OCI-LY3 (cell line): ENCODE data around the gene PRDM16.

ENCODE experiments used
- H2AFZ ChIP-seq: fragments of 200-600, 300-600 bp; shearing (Covaris generic); 2 replicates; pipeline ENCODE4 v1.6.0; 2014; ENCODE audit warnings: antibody characterized with exemption, low read depth, low read length
- H3K27ac ChIP-seq: fragments of 200-600, 300-600 bp; sonication (generic); 2 replicates; pipeline ENCODE4 v1.5.1; 2014; ENCODE audit warnings: mild to moderate bottlenecking, low read length, moderate library complexity, mixed read lengths
- H3K27me3 ChIP-seq: fragments of 200-600, 300-600 bp; sonication (generic); 2 replicates; pipeline ENCODE4 v1.6.1; 2014; ENCODE audit warnings: low read depth, low read length, mixed read lengths
- H3K36me3 ChIP-seq: fragments of 200-600, 300-600 bp; sonication (generic); replicated peaks from 2 replicates; pipeline ENCODE3; 2014; ENCODE audit warnings: low read depth, low read length, mixed read lengths
- H3K4me1 ChIP-seq: fragments of 300-600, 200-600 bp; sonication (generic); 2 replicates; pipeline ENCODE4 v1.6.1; 2014; ENCODE audit warnings: low read length, mixed read lengths
- H3K4me2 ChIP-seq: fragments of 200-600, 300-600 bp; sonication (generic); 2 replicates; pipeline ENCODE4 v1.6.1; 2014; ENCODE audit warnings: low read length, mixed read lengths
- H3K4me3 ChIP-seq: fragments of 300-600, 200-600 bp; sonication (generic); 2 replicates; pipeline ENCODE4 v1.5.1; 2014; ENCODE audit warnings: antibody characterized with exemption, mild to moderate bottlenecking, low read length, moderate library complexity
- H3K79me2 ChIP-seq: fragments of 300-600, 200-600 bp; shearing (Covaris generic); 2 replicates; pipeline ENCODE4 v1.6.1; 2014; ENCODE audit warnings: mild to moderate bottlenecking, low read length, mixed read lengths
- H3K9ac ChIP-seq: fragments of 300-600, 200-600 bp; shearing (Covaris generic); 2 replicates; pipeline ENCODE4 v1.6.0; 2014; ENCODE audit warnings: mild to moderate bottlenecking, low read length, moderate library complexity
- H3K9me3 ChIP-seq: fragments of 200-600, 300-600 bp; shearing (Covaris generic); 2 replicates; pipeline ENCODE4 v1.6.1; 2014; ENCODE audit warnings: low read length, mixed read lengths; ENCODE audit not compliant: insufficient read depth
- H4K20me1 ChIP-seq: fragments of 200-600, 300-600 bp; sonication (generic); 2 replicates; pipeline ENCODE4 v1.6.1; 2016; ENCODE audit warnings: low read length, mixed read lengths; ENCODE audit not compliant: insufficient read depth
- CTCF ChIP-seq: fragments of 200-600, 300-600 bp; sonication (generic); IDR thresholded peaks from 2 replicates; pipeline ENCODE4 v1.5.1; 2014; ENCODE audit warnings: antibody characterized with exemption, low read length, low read depth
- EZH2phosphoT487 ChIP-seq: fragments of 200-600 bp; shearing (Covaris generic); IDR thresholded peaks from 2 replicates; pipeline ENCODE4 v1.6.1; 2018; ENCODE audit warnings: antibody characterized with exemption, mixed run types, low read depth

PRDM16 gene

GRCh38 chr1:3427711-3428704 is 359.0 kb downstream of the PRDM16 start:
- H2AFZ ChIP-seq: no peak overlapping the region
- H3K4me1 ChIP-seq: no peaks in the 10 kb centered on the region
- no peak overlapping the region for H3K4me3 ChIP-seq
- no peaks in the 10 kb centered on the region for H3K9me3 ChIP-seq
- H3K27me3 ChIP-seq: no peaks in the 10 kb centered on the region
- no peak for TF ChIP-seq EZH2phosphoT487
- no peak for TF ChIP-seq CTCF
- no peak overlapping the region for H3K27ac ChIP-seq
- no peak overlapping the region for H3K4me2 ChIP-seq
- H3K9ac ChIP-seq: no peak overlapping the region
- no peaks in the 10 kb centered on the region for H4K20me1 ChIP-seq
- H3K36me3 ChIP-seq: no peaks in the 10 kb centered on the region
- H3K79me2 ChIP-seq: no peaks in the 10 kb centered on the region

- no peaks in the 10 kb centered on the region for H4K20me1 ChIP-seq
- no peak overlapping the region for H3K9ac ChIP-seq
- H3K4me1 ChIP-seq: no peaks in the 10 kb centered on the region
- H3K27ac ChIP-seq: no peak overlapping the region
- H3K36me3 ChIP-seq: no peaks in the 10 kb centered on the region
- no peak overlapping the region for H2AFZ ChIP-seq
- H3K4me2 ChIP-seq: no peak overlapping the region
- TF ChIP-seq CTCF (no peak), EZH2phosphoT487 (no peak)
- no peak overlapping the region for H3K4me3 ChIP-seq
- no peaks in the 10 kb centered on the region for H3K79me2 ChIP-seq
- no peaks in the 10 kb centered on the region for H3K27me3 ChIP-seq
- no peaks in the 10 kb centered on the region for H3K9me3 ChIP-seq
Observed at GRCh38 chr1:3428899-3429298, 359.9 kb downstream of the PRDM16 start.

DNA sequence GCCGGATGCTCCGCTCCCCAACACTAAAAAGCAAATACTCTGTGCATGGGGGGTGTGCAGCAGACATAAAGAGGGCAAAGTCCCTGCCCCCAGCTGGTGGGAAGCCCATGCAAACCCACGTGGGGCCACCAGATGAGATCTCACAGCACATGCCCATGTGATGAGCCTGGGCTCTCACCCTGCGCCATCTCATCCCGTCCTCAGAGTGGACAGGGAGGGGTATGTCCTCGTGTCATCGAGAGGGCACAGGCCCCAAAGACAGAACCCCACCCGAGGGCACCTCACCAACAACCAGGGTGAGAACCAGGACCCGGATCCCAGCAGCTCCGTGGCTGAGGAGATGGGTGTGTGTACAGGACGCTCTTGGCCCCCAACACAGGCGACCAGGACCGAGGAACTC is 360.3 kb downstream of the PRDM16 start:
- Histone ChIP-seq H3K79me2 (no peaks in the 10 kb centered on the region), H4K20me1 (no peaks in the 10 kb centered on the region), H3K4me2 (no peak overlapping the region), H3K4me3 (no peak overlapping the region), H3K9me3 (no peaks in the 10 kb centered on the region), H3K36me3 (no peaks in the 10 kb centered on the region), H3K4me1 (no peaks in the 10 kb centered on the region), H3K27me3 (no peaks in the 10 kb centered on the region), H3K9ac (no peak overlapping the region), H3K27ac (no peak overlapping the region), H2AFZ (no peak overlapping the region)
- no peak for TF ChIP-seq EZH2phosphoT487
- no peak for TF ChIP-seq CTCF

DNA sequence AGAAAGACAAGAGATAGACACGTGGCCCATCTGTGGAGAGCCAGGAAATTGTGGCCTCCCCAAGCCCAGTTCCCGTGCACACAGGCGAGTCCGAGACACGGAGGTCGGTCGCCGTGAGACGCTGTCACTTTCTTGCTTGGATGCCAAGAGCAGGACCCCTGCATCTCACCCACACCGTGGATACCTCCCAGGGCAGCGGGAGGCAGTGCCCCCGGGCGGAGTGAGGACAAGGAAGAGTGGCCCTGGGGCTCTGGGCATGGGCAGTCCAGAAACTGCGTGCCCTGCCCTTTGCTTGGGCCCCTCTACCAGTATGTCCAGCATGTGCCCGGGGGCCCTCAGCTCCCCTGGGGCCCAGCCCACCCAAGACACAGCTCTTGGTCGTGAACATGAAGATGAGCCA is 360.8 kb downstream of the PRDM16 start:
- Histone ChIP-seq H3K4me2 (no peak overlapping the region), H2AFZ (no peak overlapping the region), H3K9me3 (no peaks in the 10 kb centered on the region), H3K36me3 (no peaks in the 10 kb centered on the region), H3K27me3 (no peaks in the 10 kb centered on the region), H3K9ac (no peak overlapping the region), H3K4me1 (no peaks in the 10 kb centered on the region), H3K79me2 (no peaks in the 10 kb centered on the region), H3K4me3 (no peak overlapping the region), H4K20me1 (no peaks in the 10 kb centered on the region), H3K27ac (no peak overlapping the region)
- no peak for TF ChIP-seq EZH2phosphoT487
- no peak for TF ChIP-seq CTCF
